Trophoblast cell (in vitro differentiated cells and primary cell): Measurements from ENCODE around the gene TMEM141.

Source experiments
- DNase-seq, 2 donors: peaks; one replicate each; pipeline ENCODE4 v3.0.0-alpha.2; 2016
- H2AFZ ChIP-seq: 2 replicates; pipeline ENCODE4 v1.6.1; 2013; ENCODE audit warnings: low read length, moderate library complexity, mild to moderate bottlenecking; ENCODE audit not compliant: insufficient read depth, poor library complexity
- H2AK5ac ChIP-seq: 2 replicates; pipeline ENCODE4 v1.6.1; 2013; ENCODE audit warnings: mild to moderate bottlenecking, low read length
- H2BK120ac ChIP-seq: 2 replicates; pipeline ENCODE4 v1.6.1; 2013; ENCODE audit warnings: low read length, mild to moderate bottlenecking, moderate library complexity; ENCODE audit not compliant: insufficient read depth, poor library complexity
- H2BK12ac ChIP-seq: 2 replicates; pipeline ENCODE4 v1.6.1; 2013; ENCODE audit warnings: mild to moderate bottlenecking, low read length, moderate library complexity
- H2BK5ac ChIP-seq: 2 replicates; pipeline ENCODE4 v1.6.1; 2013; ENCODE audit warnings: low read length, low read depth, moderate library complexity, mild to moderate bottlenecking; ENCODE audit not compliant: poor library complexity
- H3K14ac ChIP-seq: 2 replicates; pipeline ENCODE4 v1.6.1; 2013; ENCODE audit warnings: mild to moderate bottlenecking, low read length
- H3K18ac ChIP-seq: 2 replicates; pipeline ENCODE4 v1.6.1; 2013; ENCODE audit warnings: mild to moderate bottlenecking, low read length
- H3K23ac ChIP-seq: 2 replicates; pipeline ENCODE4 v1.6.1; 2013; ENCODE audit warnings: low read length
- H3K27ac ChIP-seq: 2 replicates; pipeline ENCODE4 v1.5.1; 2013; ENCODE audit warnings: low read depth, mild to moderate bottlenecking, inconsistent platforms, low read length, moderate library complexity
- H3K27me3 ChIP-seq: 2 replicates; pipeline ENCODE4 v1.6.1; 2013; ENCODE audit warnings: inconsistent platforms, mild to moderate bottlenecking, low read length, moderate library complexity; ENCODE audit not compliant: insufficient read depth
- H3K36me3 ChIP-seq, 2 experiments: 1 replicate in 1 of 2; 2 replicates in 1 of 2; pipeline ENCODE4 v1.6.1; 2013; ENCODE audit warnings: low read length in 2 of 2, mild to moderate bottlenecking in 2 of 2, moderate library complexity in 1 of 2; ENCODE audit not compliant: insufficient read depth in 2 of 2, control insufficient read depth in 1 of 2
- H3K4ac ChIP-seq: 2 replicates; pipeline ENCODE4 v1.6.1; 2013; ENCODE audit warnings: low read depth, mild to moderate bottlenecking, low read length, moderate library complexity
- H3K4me1 ChIP-seq, 2 experiments: 1 replicate in 1 of 2; 2 replicates in 1 of 2; pipeline ENCODE4 v1.6.1; 2013; ENCODE audit warnings: low read length in 2 of 2, mild to moderate bottlenecking in 2 of 2, moderate library complexity in 1 of 2; ENCODE audit not compliant: insufficient read depth in 2 of 2, control insufficient read depth in 1 of 2
- H3K4me2 ChIP-seq: 2 replicates; pipeline ENCODE4 v1.6.1; 2013; ENCODE audit warnings: inconsistent platforms, mild to moderate bottlenecking, low read length, moderate library complexity
- H3K4me3 ChIP-seq: 2 replicates; pipeline ENCODE4 v1.5.1; 2013; ENCODE audit warnings: mild to moderate bottlenecking, low read depth, low read length, inconsistent platforms
- H3K79me1 ChIP-seq: one replicate; pipeline ENCODE4 v1.6.1; 2013; ENCODE audit warnings: low read length
- H3K79me2 ChIP-seq: 2 replicates; pipeline ENCODE4 v1.6.1; 2013; ENCODE audit warnings: low read length, mild to moderate bottlenecking; ENCODE audit not compliant: control insufficient read depth, insufficient read depth, poor library complexity
- H3K9ac ChIP-seq: 2 replicates; pipeline ENCODE4 v1.6.1; 2013; ENCODE audit warnings: mild to moderate bottlenecking, low read length
- H3K9me3 ChIP-seq: 2 replicates; pipeline ENCODE4 v1.6.1; 2013; ENCODE audit warnings: low read depth, mild to moderate bottlenecking, control low read depth, inconsistent platforms, low read length; ENCODE audit not compliant: insufficient read depth
- H4K12ac ChIP-seq: 2 replicates; pipeline ENCODE4 v1.6.1; 2013; ENCODE audit warnings: low read depth, mild to moderate bottlenecking, low read length, moderate library complexity
- H4K8ac ChIP-seq: 2 replicates; pipeline ENCODE4 v1.6.1; 2013; ENCODE audit warnings: low read depth, mild to moderate bottlenecking, low read length, moderate library complexity
- H4K91ac ChIP-seq: one replicate; pipeline ENCODE4 v1.6.1; 2013; ENCODE audit warnings: low read depth, mild to moderate bottlenecking, low read length, moderate library complexity
- WGBS: extraction: QIAGEN DNeasy Blood & Tissue Kit; methylation state at CpG from one replicate; pipeline ENCODE4 v1.1.7; 2013; ENCODE audit warnings: missing lambda C conversion rate; ENCODE audit not compliant: insufficient read length, insufficient coverage; ENCODE audit errors: extremely low coverage; 5-methylcytosine and 5-hydroxymethylcytosine counted together

TMEM141 gene

DNA sequence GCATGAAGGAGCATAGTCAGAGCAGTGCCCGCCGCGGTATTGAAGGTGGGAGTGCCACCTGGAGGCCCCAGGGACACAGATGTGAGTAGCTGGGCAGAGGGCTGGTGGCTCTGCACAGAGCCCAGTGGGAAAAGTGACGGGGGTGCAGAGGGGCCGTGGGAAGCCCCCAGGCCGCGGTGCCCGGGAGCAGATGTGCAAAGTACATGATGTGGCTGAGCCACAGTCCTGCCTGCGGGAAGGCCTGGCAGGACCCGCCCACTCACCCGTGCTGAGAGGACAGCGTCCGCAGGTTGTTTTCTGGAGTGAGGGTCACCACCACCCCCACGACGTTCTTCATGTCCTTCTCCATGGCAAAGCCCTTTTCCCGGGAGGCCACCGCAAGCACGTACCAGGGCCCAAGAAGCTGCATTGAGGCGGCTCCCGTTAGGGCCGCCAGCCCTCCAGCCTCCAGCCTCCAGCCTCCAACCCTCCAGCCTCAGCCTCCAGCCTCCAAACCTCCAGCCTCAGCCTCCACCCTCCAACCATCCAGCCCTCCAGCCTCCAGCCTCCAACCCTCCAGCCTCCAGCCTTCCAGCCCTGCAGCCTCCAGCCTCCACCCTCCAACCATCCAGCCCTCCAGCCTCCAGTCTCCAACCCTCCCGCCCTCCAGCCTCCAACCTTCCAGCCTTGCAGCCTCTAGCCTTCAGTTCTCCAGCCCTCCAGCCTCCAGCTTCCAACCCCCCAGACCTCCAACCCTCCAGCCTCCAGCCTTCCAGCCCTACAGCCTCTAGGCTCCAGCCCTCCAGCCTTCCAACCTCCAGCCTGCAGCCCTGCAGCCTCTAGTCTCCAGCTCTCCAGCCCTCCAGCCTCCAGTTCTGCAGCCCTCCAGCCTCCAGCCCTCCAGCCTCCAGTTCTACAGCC, 43.7 kb upstream of the TMEM141 start:
- Histone ChIP-seq H3K4me1 (no peaks in the 10 kb centered on the region), H3K27ac (no peak overlapping the region), H3K18ac (no peak overlapping the region), H2AK5ac (no peak overlapping the region), H3K36me3 (no peaks in the 10 kb centered on the region), H3K79me1 (no peaks in the 10 kb centered on the region), H2BK120ac (no peak overlapping the region), H3K79me2 (no peaks in the 10 kb centered on the region), H3K23ac (no peak overlapping the region), H2BK5ac (no peak overlapping the region), H3K4me3 (no peak overlapping the region), H2BK12ac (no peak overlapping the region), H3K4me2 (no peak overlapping the region), H3K9me3 (no peaks in the 10 kb centered on the region), H2AFZ (no peak overlapping the region), H3K4ac (no peak overlapping the region), H3K14ac (no peak overlapping the region), H4K8ac (no peak overlapping the region), H4K12ac (no peak overlapping the region), H3K9ac (no peak overlapping the region), H4K91ac (no peak overlapping the region), H3K27me3 (no peaks in the 10 kb centered on the region)
- DNase-seq = no peak
- WGBS = no CpG with 5 or more reads among the region's 22 CpGs

DNA sequence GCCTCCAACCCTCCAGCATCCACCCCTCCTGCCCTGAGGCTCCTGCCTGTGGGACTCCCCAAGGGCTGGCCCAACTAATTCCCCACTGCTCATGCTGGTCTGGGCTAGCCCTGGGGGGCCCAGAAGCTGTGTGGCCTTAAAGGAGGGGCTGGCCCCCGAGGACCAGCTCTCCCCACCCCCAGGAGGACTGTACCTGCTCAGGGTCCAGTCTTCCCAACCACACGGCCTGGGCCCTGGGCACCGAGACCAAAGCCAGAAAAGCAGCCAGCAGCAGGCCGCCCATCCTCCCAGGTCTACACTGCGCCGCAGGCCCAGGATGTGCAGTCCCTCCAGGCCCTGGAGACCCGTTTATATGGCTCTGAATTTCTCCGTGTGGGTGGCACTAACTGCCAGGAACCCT, 42.9 kb upstream of the TMEM141 start, which contains the start of gene LCN6:
Gene LCN6, minus strand, starts transcription at position 325 of the 400 bp plus-strand sequence. Its CDS starts 42 bp downstream, at position 283.
- H3K27ac ChIP-seq = no peak within 1 kb of the TSS

DNA sequence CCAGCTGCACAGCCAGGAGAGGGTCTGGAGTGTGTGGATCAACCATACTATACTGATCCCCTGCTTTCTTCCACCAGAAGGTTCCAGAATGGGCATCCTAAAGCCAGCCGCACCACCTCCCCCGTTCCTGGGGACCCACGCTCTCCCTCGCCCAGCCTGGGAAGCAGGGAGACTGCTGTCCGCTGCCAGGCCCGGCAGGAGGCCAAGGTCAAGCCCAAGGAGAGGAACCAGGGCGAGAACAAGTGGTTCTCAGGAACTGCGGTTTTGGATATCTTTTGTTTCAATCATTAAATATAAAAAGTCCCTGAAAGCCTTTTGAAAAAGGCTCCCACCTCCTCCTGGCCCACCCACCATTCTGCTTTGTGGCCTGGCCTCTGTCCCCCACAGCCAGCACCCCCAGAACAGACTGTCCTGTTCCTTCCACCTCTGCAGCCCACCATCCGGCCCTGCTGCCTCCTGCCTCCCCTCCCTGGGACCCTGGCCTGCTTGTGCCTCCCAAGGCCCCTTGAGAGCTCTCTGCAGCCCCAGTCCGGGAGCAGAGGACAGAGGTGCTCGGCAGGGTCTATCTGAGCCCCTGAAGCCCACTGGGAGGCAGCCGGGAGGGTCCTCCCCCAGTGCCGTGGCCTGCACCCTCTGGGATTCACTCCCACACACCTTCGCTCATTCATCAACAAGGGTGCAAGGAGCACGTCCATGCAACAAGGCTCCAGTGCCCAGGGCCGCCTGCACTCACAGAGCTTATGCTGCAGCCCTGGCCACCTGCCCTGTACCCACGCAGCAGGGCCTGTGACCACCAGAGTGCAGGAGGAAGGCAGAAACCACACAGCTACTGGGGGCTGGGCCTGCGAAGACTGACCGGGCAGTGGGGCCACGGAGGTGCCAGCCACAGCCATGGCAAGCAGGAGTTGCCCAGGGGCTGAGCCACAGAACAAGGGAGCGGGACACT, 42.2 kb upstream of the TMEM141 start:
- Histone ChIP-seq H3K36me3 (no peaks in the 10 kb centered on the region), H2BK5ac (no peak overlapping the region), H3K18ac (no peak overlapping the region), H4K91ac (no peak overlapping the region), H2BK12ac (no peak overlapping the region), H2AFZ (no peak overlapping the region), H4K12ac (no peak overlapping the region), H2BK120ac (no peak overlapping the region), H3K4me1 (no peaks in the 10 kb centered on the region), H3K9me3 (peaks cover 2% of the 10 kb centered on the region), H3K4ac (no peak overlapping the region), H3K27ac (no peak overlapping the region), H3K4me3 (no peak overlapping the region), H2AK5ac (no peak overlapping the region), H3K27me3 (no peaks in the 10 kb centered on the region), H3K4me2 (no peak overlapping the region), H4K8ac (no peak overlapping the region), H3K23ac (no peak overlapping the region), H3K14ac (no peak overlapping the region), H3K79me2 (no peaks in the 10 kb centered on the region), H3K9ac (no peak overlapping the region), H3K79me1 (no peaks in the 10 kb centered on the region)
- DNase-seq = no peak
- no CpG with 5 or more reads among the region's 21 CpGs for WGBS

More for the DNA sequence above, 42.9 kb upstream of the TMEM141 start, which contains the start of gene LCN6:
- H2AFZ ChIP-seq = no peak within 1 kb of the TSS
- no peak within 1 kb of the TSS for H3K14ac ChIP-seq
- no peak within 1 kb of the TSS for H2BK5ac ChIP-seq
- H3K23ac ChIP-seq = no peak within 1 kb of the TSS
- no peak within 1 kb of the TSS for H3K4ac ChIP-seq
- no CpG with 5 or more reads among the region's 8 CpGs for WGBS
- no peak within 1 kb of the TSS for H2BK12ac ChIP-seq
- no peaks in the 10 kb centered on the region for H3K27me3 ChIP-seq
- no peak within 1 kb of the TSS for H4K91ac ChIP-seq
- H3K9ac ChIP-seq = no peak within 1 kb of the TSS
- no peak for DNase-seq
- H3K36me3 ChIP-seq = no peaks in the 10 kb centered on the region
- no peak within 1 kb of the TSS for H2AK5ac ChIP-seq
- H3K18ac ChIP-seq = no peak within 1 kb of the TSS
- no peak within 1 kb of the TSS for H3K4me3 ChIP-seq
- no peak within 1 kb of the TSS for H2BK120ac ChIP-seq
- no peak within 1 kb of the TSS for H4K8ac ChIP-seq
- H4K12ac ChIP-seq = no peak within 1 kb of the TSS
- no peaks in the 10 kb centered on the region for H3K9me3 ChIP-seq
- H3K4me2 ChIP-seq = no peak within 1 kb of the TSS
- no peaks in the 10 kb centered on the region for H3K4me1 ChIP-seq
- no peaks in the 10 kb centered on the region for H3K79me1 ChIP-seq
- no peaks in the 10 kb centered on the region for H3K79me2 ChIP-seq

DNA sequence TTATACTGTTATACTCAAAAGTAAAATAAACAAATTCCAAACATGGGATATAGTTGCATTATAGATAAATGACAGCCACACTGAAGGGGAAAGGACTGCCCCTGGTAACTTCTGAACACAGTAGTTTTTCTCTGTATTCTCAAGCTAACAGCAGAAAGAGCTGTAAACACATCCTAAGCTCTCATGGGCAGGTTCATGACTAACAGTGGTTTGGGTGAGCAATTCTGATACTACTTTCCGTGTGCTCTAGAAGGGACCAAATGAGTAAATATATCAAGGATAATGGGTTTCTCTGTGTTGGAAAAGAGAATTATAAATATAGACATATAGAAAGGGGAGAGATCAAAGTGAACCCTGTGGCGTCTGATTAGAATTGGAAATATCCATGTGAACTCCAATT, 40.6 kb upstream of the TMEM141 start:
- H2AFZ ChIP-seq = no peak overlapping the region
- no peak overlapping the region for H4K8ac ChIP-seq
- no peak overlapping the region for H3K23ac ChIP-seq
- no CpG with 5 or more reads among the region's 2 CpGs for WGBS
- H3K4me1 ChIP-seq = no peaks in the 10 kb centered on the region
- H3K18ac ChIP-seq = no peak overlapping the region
- H3K36me3 ChIP-seq = no peaks in the 10 kb centered on the region
- no peak overlapping the region for H2BK5ac ChIP-seq
- H3K27me3 ChIP-seq = no peaks in the 10 kb centered on the region
- no peak overlapping the region for H3K4me2 ChIP-seq
- H3K79me1 ChIP-seq = no peaks in the 10 kb centered on the region
- no peak overlapping the region for H2BK120ac ChIP-seq
- no peak overlapping the region for H3K14ac ChIP-seq
- H4K91ac ChIP-seq = no peak overlapping the region
- no peaks in the 10 kb centered on the region for H3K79me2 ChIP-seq
- no peak overlapping the region for H3K4me3 ChIP-seq
- peaks cover 4% of the 10 kb centered on the region for H3K9me3 ChIP-seq
- no peak overlapping the region for H3K4ac ChIP-seq
- H4K12ac ChIP-seq = no peak overlapping the region
- H3K9ac ChIP-seq = no peak overlapping the region
- DNase-seq = no peak
- H2AK5ac ChIP-seq = no peak overlapping the region
- no peak overlapping the region for H2BK12ac ChIP-seq
- no peak overlapping the region for H3K27ac ChIP-seq
